Measurements from ENCODE around the gene MPRIP. TPM values are rescaled to one million over a fixed set of nuclear protein-coding genes. Genes with fewer than 3 reads are reported as not detected.

MPRIP gene
- total RNA-seq, 1 experiment from 2014 or later, result 284 TPM

DNA sequence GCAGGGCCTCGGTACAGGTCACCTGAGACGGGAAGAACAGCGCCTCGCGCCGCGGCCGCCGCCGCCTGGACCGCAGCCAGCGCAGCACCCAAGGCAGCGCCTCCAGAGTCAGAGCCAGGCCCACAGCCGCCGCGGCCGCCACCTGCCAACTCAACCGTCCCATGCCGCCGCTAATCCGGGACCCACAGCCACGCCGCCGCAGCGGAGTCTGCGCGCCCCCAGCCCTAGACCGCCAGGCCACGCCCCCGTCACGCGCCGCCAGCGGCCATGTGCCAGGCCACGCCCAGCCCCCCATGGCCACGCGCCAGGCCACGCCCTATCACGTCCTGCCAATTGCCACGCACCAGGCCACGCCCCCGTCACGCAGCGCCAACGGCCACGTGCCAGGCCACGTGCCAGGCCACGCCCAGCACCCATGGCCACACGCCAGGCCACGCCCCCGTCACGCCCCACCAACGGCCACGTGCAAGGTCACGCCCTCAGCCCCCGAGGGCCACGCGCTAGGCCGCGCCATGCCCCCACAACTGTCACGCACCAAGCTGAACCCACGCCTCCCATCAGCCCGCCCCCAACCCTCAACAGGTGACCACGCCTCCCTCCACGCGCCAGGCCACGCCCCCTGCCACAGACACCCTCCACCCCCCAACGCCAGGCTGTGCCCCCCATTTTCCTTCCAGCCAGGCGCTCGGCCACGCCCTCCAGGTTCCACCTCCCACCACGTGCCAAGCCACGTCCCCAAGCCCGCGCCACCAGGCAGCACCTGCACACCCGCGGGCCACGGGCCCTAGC is 164.1 kb downstream of the MPRIP start, which contains the start of gene PLD6:
TSS of gene PLD6 (minus strand) at position 210 of the 789 bp plus-strand sequence. CDS start at position 163, 47 bp downstream.
- peak within 1 kb of the TSS; percentile 81 for H3K4me3 Mint-ChIP-seq (ENCODE audit: unreplicated experiment)
- BruUV-seq (replicated peaks), result no TSS peak
- TF ChIP-seq CTCF (IDR thresholded peaks at IDR 0.05; ENCODE audit: insufficient read depth in 1 of 2, low read depth in 1 of 2, low read length in 1 of 2, severe bottlenecking in 1 of 2, unreplicated experiment in 1 of 2), result no peak
- CTCF ChIA-PET, result no interaction called here
- DNase-seq, result peak; percentile 96
- peaks cover 4% of the 10 kb centered on the region for H3K36me3 ChIP-seq (ENCODE audit: control insufficient read depth, insufficient read depth, low read length)
- peaks cover 17% of the 10 kb centered on the region for H3K36me3 Mint-ChIP-seq (ENCODE audit: insufficient read depth, unreplicated experiment)
- intact Hi-C loops (cut with micrococcal nuclease; ENCODE audit: unreplicated experiment), result loop anchor here (1.0 to 5.0 kb wide), 3 partner anchors 31 to 204 kb away; partner anchors contain the start of gene FLCN
- H3K4me1 Mint-ChIP-seq (ENCODE audit: low read depth, unreplicated experiment), result peaks cover 5% of the 10 kb centered on the region
- H3K27me3 Mint-ChIP-seq (ENCODE audit: insufficient read depth, unreplicated experiment), result no peaks in the 10 kb centered on the region
- H3K27ac Mint-ChIP-seq (ENCODE audit: unreplicated experiment), result peak within 1 kb of the TSS; percentile 83
- H3K4me1 ChIP-seq, result peaks cover 7% of the 10 kb centered on the region; the same call in 1 of the 2 replicates
- H3K27me3 ChIP-seq (replicated peaks; ENCODE audit: control insufficient read depth, insufficient read depth, low read length), result no peaks in the 10 kb centered on the region
- H3K9me3 Mint-ChIP-seq (ENCODE audit: unreplicated experiment), result no peaks in the 10 kb centered on the region
- H3K4me3 ChIP-seq (ENCODE audit: low read depth, low read length), result peak within 1 kb of the TSS; percentile 79
- H3K9me3 ChIP-seq, result no peaks in the 10 kb centered on the region
- POLR2A ChIA-PET, result no interaction called here

- Mint-ChIP-seq H3K27ac (ENCODE audit: unreplicated experiment) (peak overlapping the region; percentile 83), H3K9me3 (ENCODE audit: unreplicated experiment) (no peaks in the 10 kb centered on the region), H3K4me1 (ENCODE audit: low read depth, unreplicated experiment) (peaks cover 5% of the 10 kb centered on the region), H3K36me3 (ENCODE audit: insufficient read depth, unreplicated experiment) (peaks cover 11% of the 10 kb centered on the region), H3K27me3 (ENCODE audit: insufficient read depth, unreplicated experiment) (no peaks in the 10 kb centered on the region), H3K4me3 (ENCODE audit: unreplicated experiment) (peak overlapping the region; percentile 81)
- intact Hi-C loops (cut with micrococcal nuclease; ENCODE audit: unreplicated experiment), result loop anchor here (1.0 to 5.0 kb wide), 3 partner anchors 30 to 205 kb away; partner anchors contain the start of gene FLCN
- Histone ChIP-seq H3K4me1 (peaks cover 7% of the 10 kb centered on the region; the same call in 1 of the 2 replicates), H3K27me3 (replicated peaks; ENCODE audit: control insufficient read depth, insufficient read depth, low read length) (no peaks in the 10 kb centered on the region), H3K36me3 (ENCODE audit: control insufficient read depth, insufficient read depth, low read length) (peaks cover 4% of the 10 kb centered on the region), H3K4me3 (ENCODE audit: low read depth, low read length) (peak overlapping the region; percentile 79), H3K9me3 (no peaks in the 10 kb centered on the region)
- POLR2A ChIA-PET, result no interaction called here
- BruUV-seq (replicated peaks), result no TSS peak
- TF ChIP-seq CTCF (IDR thresholded peaks at IDR 0.05; ENCODE audit: insufficient read depth in 1 of 2, low read depth in 1 of 2, low read length in 1 of 2, severe bottlenecking in 1 of 2, unreplicated experiment in 1 of 2), result no peak
- CTCF ChIA-PET, result no interaction called here
- DNase-seq, result no peak
Measured at GRCh38 chr17:17206913-17207335, 164.7 kb downstream of the MPRIP start.

DNA sequence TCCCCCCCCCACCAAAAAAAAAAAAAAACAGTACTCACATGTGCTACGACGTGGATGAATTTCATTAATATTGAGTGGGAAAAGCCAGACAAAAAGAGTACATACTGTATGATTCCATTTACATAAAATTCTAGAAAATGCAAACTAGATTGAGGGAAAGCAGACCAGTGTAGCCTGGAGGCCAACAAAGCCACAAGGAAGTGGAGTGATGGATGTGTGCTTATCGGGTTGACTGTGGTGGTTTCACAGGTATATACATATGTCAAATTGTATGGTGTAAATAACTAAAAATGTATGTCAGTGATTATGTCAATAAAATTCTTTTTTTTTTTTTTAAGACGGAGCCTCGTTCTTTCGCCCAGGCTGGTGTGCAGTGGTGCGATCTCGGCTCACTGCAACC is 165.7 kb downstream of the MPRIP start:
- DNase-seq, result no peak
- H3K27me3 Mint-ChIP-seq (ENCODE audit: insufficient read depth, unreplicated experiment), result no peaks in the 10 kb centered on the region
- POLR2A ChIA-PET, result no interaction called here
- H3K36me3 Mint-ChIP-seq (ENCODE audit: insufficient read depth, unreplicated experiment), result peaks cover 14% of the 10 kb centered on the region
- Histone ChIP-seq H3K4me3 (ENCODE audit: low read depth, low read length) (no peak overlapping the region), H3K27me3 (replicated peaks; ENCODE audit: control insufficient read depth, insufficient read depth, low read length) (no peaks in the 10 kb centered on the region), H3K36me3 (ENCODE audit: control insufficient read depth, insufficient read depth, low read length) (no peaks in the 10 kb centered on the region), H3K9me3 (no peaks in the 10 kb centered on the region), H3K4me1 (peaks cover 7% of the 10 kb centered on the region; the same call in 1 of the 2 replicates)
- H3K4me1 Mint-ChIP-seq (ENCODE audit: low read depth, unreplicated experiment), result peaks cover 5% of the 10 kb centered on the region
- intact Hi-C loops (cut with micrococcal nuclease; ENCODE audit: unreplicated experiment), result loop anchor here (5.0 kb wide), 1 partner anchor 206 kb away; no protein-coding TSS in a partner anchor
- no peak overlapping the region for H3K27ac Mint-ChIP-seq (ENCODE audit: unreplicated experiment)
- CTCF ChIA-PET, result no interaction called here
- H3K9me3 Mint-ChIP-seq (ENCODE audit: unreplicated experiment), result no peaks in the 10 kb centered on the region
- no peak for TF ChIP-seq CTCF (IDR thresholded peaks at IDR 0.05; ENCODE audit: insufficient read depth in 1 of 2, low read depth in 1 of 2, low read length in 1 of 2, severe bottlenecking in 1 of 2, unreplicated experiment in 1 of 2)
- BruUV-seq (replicated peaks), result no TSS peak
- H3K4me3 Mint-ChIP-seq (ENCODE audit: unreplicated experiment), result no peak overlapping the region
